ENCODE results near the gene PRPF8.
"Not testable (repeated sequence)": the region's sequence is repeated elsewhere in the genome, so short reads cannot be mapped to it uniquely, and the experiment has no call there.

PRPF8 gene

DNA sequence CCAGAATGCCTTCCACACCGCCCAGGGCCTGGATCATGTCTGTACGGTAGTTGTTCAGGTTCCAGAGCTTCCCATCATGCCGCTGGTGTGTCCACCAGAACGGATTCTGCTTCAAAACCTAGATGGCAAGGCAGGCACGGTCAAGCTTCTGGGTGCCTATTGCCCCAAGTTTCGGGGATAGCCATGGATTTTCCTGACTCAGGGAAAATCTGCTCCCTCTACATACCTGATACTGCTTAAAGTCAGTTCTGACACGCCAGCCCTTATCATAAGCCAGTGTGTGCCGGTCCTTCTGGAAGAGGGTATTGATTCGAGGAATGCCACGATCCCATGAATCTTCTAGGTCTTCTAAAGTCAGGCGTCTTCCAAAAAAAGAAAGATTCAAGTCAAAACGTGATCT is 23.6 kb downstream of the PRPF8 start:
- Histone ChIP-seq H3K4me1 (ENCODE audit: insufficient read depth, low read length, poor library complexity, severe bottlenecking) (no peaks in the 10 kb centered on the region), H3K36me3 (ENCODE audit: insufficient read depth, low read length) (peaks cover 82% of the 10 kb centered on the region)

DNA sequence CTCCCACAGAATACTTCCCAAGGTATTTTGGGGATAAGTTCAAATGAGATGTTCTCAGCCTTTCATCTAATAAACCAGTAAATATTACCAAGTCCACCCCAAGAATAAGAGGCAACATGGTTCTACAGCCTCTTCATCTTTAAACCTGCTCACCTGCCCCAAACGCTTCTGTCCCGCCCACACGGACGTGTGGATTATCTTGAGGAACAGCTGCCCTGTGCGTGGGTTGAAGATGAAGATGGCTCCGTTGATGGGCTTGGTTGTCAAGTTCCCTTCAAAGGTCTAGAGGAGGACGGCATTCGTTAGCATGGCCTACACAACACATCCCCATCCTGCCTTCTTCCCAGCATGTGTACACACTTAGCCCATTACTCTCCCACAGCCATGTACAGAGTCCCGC is 26.6 kb downstream of the PRPF8 start:
- Histone ChIP-seq H3K9ac (ENCODE audit: low read depth, low read length, poor library complexity, severe bottlenecking) (no peak overlapping the region), H3K4me1 (ENCODE audit: insufficient read depth, low read length, poor library complexity, severe bottlenecking) (no peaks in the 10 kb centered on the region), H3K4me2 (ENCODE audit: low read depth, low read length, poor library complexity, severe bottlenecking) (no peak overlapping the region), H3K9me3 (ENCODE audit: insufficient read depth, low read depth, low read length) (no peaks in the 10 kb centered on the region), H2AFZ (ENCODE audit: low read length) (no peak overlapping the region), H3K4me3 (ENCODE audit: low read length, poor library complexity, severe bottlenecking) (no peak overlapping the region), H4K20me1 (ENCODE audit: insufficient read depth, low read length, poor library complexity, severe bottlenecking) (no peaks in the 10 kb centered on the region), H3K36me3 (ENCODE audit: insufficient read depth, low read length) (peaks cover 92% of the 10 kb centered on the region), H3F3A (ENCODE audit: low read depth) (no peaks in the 10 kb centered on the region), H3K9me2 (replicated peaks; ENCODE audit: low read depth, low read length) (no peaks in the 10 kb centered on the region), H3K79me2 (ENCODE audit: insufficient read depth, low read length) (no peaks in the 10 kb centered on the region), H3K27me3 (ENCODE audit: insufficient read depth, low read length, poor library complexity, severe bottlenecking) (no peaks in the 10 kb centered on the region)
- no peak for TF ChIP-seq EZH2phosphoT487 (IDR thresholded peaks at IDR 0.05; ENCODE audit: borderline replicate concordance)

More for the DNA sequence above, 23.6 kb downstream of the PRPF8 start:
- Histone ChIP-seq H2AFZ (ENCODE audit: low read length) (no peak overlapping the region), H3K27me3 (ENCODE audit: insufficient read depth, low read length, poor library complexity, severe bottlenecking) (no peaks in the 10 kb centered on the region), H4K20me1 (ENCODE audit: insufficient read depth, low read length, poor library complexity, severe bottlenecking) (no peaks in the 10 kb centered on the region), H3K9ac (ENCODE audit: low read depth, low read length, poor library complexity, severe bottlenecking) (no peak overlapping the region), H3K79me2 (ENCODE audit: insufficient read depth, low read length) (no peaks in the 10 kb centered on the region), H3K4me2 (ENCODE audit: low read depth, low read length, poor library complexity, severe bottlenecking) (no peak overlapping the region), H3F3A (ENCODE audit: low read depth) (no peaks in the 10 kb centered on the region), H3K9me3 (ENCODE audit: insufficient read depth, low read depth, low read length) (no peaks in the 10 kb centered on the region), H3K4me3 (ENCODE audit: low read length, poor library complexity, severe bottlenecking) (no peak overlapping the region), H3K9me2 (replicated peaks; ENCODE audit: low read depth, low read length) (no peaks in the 10 kb centered on the region)
- no peak for TF ChIP-seq EZH2phosphoT487 (IDR thresholded peaks at IDR 0.05; ENCODE audit: borderline replicate concordance)
- TF ChIP-seq, protein P1, sequence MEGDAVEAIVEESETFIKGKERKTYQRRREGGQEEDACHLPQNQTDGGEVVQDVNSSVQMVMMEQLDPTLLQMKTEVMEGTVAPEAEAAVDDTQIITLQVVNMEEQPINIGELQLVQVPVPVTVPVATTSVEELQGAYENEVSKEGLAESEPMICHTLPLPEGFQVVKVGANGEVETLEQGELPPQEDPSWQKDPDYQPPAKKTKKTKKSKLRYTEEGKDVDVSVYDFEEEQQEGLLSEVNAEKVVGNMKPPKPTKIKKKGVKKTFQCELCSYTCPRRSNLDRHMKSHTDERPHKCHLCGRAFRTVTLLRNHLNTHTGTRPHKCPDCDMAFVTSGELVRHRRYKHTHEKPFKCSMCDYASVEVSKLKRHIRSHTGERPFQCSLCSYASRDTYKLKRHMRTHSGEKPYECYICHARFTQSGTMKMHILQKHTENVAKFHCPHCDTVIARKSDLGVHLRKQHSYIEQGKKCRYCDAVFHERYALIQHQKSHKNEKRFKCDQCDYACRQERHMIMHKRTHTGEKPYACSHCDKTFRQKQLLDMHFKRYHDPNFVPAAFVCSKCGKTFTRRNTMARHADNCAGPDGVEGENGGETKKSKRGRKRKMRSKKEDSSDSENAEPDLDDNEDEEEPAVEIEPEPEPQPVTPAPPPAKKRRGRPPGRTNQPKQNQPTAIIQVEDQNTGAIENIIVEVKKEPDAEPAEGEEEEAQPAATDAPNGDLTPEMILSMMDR (conservative IDR thresholded peaks at IDR 0.05; ENCODE audit: low read length), result no peak

DNA sequence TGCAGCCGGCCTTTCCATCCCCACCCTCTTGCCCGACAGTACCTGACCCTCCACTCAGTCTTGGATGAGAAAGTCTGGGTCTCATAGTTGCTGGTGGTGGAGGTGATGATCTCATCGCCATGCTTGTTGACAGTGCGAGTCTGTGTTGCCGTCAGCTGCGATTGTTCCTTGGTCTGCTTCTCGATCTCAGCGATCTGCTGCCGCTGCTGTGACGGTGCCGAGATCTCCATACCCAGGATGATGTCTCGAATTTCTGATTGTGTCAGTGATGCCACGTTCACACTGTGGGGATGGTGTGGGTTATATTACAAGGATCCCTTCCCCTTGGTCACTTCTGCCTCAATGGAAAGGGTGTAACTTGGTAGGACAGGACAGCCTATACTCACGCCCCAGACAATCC is 30.9 kb downstream of the PRPF8 start:
- no peaks in the 10 kb centered on the region for H3K9me2 ChIP-seq (replicated peaks; ENCODE audit: low read depth, low read length)
- H4K20me1 ChIP-seq (ENCODE audit: insufficient read depth, low read length, poor library complexity, severe bottlenecking), result peaks cover 4% of the 10 kb centered on the region
- peaks cover 86% of the 10 kb centered on the region for H3K36me3 ChIP-seq (ENCODE audit: insufficient read depth, low read length)
- no peaks in the 10 kb centered on the region for H3K79me2 ChIP-seq (ENCODE audit: insufficient read depth, low read length)
- no peak overlapping the region for H3K4me3 ChIP-seq (ENCODE audit: low read length, poor library complexity, severe bottlenecking)
- no peaks in the 10 kb centered on the region; the same call in 1 of the 2 replicates for H3F3A ChIP-seq (ENCODE audit: low read depth)
- H3K9ac ChIP-seq (ENCODE audit: low read depth, low read length, poor library complexity, severe bottlenecking), result no peak overlapping the region
- H3K27me3 ChIP-seq (ENCODE audit: insufficient read depth, low read length, poor library complexity, severe bottlenecking), result no peaks in the 10 kb centered on the region
- no peak overlapping the region for H2AFZ ChIP-seq (ENCODE audit: low read length)
- no peak overlapping the region for H3K4me2 ChIP-seq (ENCODE audit: low read depth, low read length, poor library complexity, severe bottlenecking)
- no peaks in the 10 kb centered on the region for H3K9me3 ChIP-seq (ENCODE audit: insufficient read depth, low read depth, low read length)
- TF ChIP-seq EZH2phosphoT487 (IDR thresholded peaks at IDR 0.05; ENCODE audit: borderline replicate concordance), result no peak
- TF ChIP-seq, protein P1 (conservative IDR thresholded peaks at IDR 0.05; ENCODE audit: low read length), result no peak
- H3K4me1 ChIP-seq (ENCODE audit: insufficient read depth, low read length, poor library complexity, severe bottlenecking), result no peaks in the 10 kb centered on the region

DNA sequence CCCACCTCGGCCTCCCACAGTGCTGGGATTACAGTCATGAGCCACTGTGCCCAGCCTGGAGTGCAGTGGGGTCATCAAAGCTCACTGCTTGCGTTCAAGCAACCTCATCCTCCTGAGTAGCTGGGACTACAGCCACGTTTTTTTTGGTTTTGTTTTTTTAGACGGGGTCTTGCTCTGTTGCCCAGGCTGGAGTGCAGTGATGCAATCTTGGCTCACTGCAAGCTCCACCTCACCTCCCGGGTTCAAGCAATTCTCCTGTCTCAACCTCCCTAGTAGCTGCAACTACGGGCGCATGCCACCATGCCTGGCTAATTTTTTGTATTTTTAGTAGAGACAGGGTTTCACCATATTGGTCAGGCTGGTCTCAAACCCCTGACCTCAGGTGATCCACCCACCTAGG is 31.9 kb downstream of the PRPF8 start:
- not testable (repeated sequence) for H3K9me2 ChIP-seq (replicated peaks; ENCODE audit: low read depth, low read length); H3K9ac ChIP-seq (ENCODE audit: low read depth, low read length, poor library complexity, severe bottlenecking); H3K27me3 ChIP-seq (ENCODE audit: insufficient read depth, low read length, poor library complexity, severe bottlenecking); H4K20me1 ChIP-seq (ENCODE audit: insufficient read depth, low read length, poor library complexity, severe bottlenecking); H3K9me3 ChIP-seq (ENCODE audit: insufficient read depth, low read depth, low read length); H3F3A ChIP-seq (ENCODE audit: low read depth); H3K4me3 ChIP-seq (ENCODE audit: low read length, poor library complexity, severe bottlenecking); H2AFZ ChIP-seq (ENCODE audit: low read length); H3K79me2 ChIP-seq (ENCODE audit: insufficient read depth, low read length); H3K4me2 ChIP-seq (ENCODE audit: low read depth, low read length, poor library complexity, severe bottlenecking); H3K4me1 ChIP-seq (ENCODE audit: insufficient read depth, low read length, poor library complexity, severe bottlenecking)
- peaks cover 76% of the 10 kb centered on the region for H3K36me3 ChIP-seq (ENCODE audit: insufficient read depth, low read length)

All from Loucy (cell line).